ENCODE results near the gene B4GALNT3.

B4GALNT3 gene

GRCh38 chr12:578748-579419 is 119.1 kb downstream of the B4GALNT3 start:
- no peak for DNase-seq

DNA sequence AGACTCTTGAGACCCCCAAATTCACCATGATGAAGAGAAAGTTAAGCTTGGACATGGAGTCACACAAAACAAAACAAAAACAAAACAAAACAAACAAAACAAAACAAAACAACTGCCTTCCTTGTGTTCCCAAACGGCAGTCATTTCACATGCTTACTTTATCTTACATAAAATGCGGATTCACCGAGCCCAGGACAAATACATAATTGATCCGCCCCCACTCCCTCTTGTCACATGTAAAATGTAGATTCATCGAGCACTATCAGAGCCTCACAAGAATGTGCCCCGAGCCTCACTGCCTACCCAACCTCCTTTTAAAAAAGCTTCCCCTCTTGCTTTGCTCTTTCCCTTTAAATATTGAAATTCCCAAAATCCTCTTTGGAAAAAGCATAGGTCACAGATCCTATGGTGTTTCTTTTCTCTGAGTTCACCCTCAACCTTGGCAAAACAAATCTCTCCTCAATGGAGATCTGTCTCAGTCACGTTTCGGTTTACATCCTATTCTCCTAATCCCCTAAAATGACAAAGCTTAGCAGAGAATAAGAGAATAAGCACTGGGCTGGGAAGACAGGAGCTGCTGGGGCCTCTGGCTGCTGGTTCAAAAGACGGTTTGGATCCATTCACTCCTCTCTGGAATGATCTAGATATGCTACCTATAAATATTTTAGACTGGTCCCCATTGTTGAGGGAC is 119.8 kb downstream of the B4GALNT3 start:
- no peak for DNase-seq

- no peak for DNase-seq
These were observed 121.1 kb downstream of the B4GALNT3 start for GRCh38 chr12:580813-581212.

- no peak for DNase-seq
These were observed 121.6 kb downstream of the B4GALNT3 start for GRCh38 chr12:581321-581720.

DNA sequence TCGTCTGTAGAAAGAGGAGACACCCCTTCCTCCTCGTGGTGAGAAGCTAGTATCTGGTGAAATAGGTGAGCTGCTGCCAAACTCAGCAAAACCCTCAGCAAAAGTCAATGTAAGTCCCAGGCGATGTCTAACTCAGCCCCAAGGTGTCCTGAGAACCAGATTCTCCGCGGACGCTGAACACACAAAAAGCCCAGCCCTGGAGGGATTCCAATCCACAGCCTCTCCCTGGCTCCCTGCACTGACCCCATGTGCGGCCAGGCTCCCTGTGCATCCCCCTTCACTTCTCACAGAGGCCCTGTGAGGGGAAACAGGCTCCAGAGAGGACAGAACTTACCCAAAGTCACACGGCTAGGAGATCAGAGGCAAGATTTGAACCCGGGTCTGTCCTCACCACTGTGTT is 122.0 kb downstream of the B4GALNT3 start:
- no peak for DNase-seq

- DNase-seq = no peak
These were observed 123.6 kb downstream of the B4GALNT3 start for GRCh38 chr12:583251-583869.

DNA sequence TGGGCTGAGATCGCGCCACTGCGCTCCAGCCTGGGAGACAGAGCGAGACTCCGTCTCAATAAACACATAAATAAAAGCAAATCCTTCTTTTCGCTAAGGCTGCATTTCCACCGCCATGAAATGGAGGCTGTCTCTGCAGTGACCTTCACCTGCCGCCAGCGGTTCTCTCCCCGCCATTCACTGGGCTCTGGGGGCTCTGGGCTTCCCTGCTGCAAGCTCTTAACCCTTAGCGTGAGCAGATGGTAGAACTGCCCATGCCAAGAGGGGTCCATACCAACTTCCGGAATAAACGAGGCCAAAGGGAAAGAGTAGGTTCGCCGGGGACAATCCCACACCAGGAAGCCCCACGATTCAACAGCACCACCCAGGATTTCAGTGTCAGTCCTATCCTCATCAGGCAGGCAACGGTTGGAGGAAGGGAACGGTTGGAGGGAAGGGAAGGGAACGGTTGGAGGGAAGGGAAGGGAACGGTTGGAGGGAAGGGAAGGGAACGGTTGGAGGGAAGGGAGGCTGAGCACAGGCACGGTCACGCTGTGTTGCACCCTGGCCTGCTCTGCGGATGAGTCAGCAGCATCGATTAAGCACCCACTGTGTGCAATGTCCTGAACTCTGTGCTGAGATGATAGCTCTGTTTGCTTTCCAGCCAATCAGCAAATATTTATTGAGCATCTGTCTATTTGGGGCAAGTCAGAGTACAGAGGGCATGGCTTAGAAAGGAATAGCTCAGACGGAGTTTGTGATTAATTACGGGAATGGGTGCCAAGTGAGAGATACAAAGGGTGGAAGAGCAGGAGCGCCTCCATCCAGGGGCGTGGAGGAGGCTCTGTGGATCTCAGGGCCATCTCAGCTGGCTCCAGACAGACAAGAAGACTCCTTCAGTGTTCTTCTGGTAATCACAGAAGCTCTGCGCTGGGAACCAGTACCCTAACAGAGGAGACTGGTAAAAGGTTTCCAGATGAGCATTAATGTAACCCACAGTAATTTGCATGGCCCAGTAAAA is 125.6 kb downstream of the B4GALNT3 start:
- DNase-seq = no peak

DNA sequence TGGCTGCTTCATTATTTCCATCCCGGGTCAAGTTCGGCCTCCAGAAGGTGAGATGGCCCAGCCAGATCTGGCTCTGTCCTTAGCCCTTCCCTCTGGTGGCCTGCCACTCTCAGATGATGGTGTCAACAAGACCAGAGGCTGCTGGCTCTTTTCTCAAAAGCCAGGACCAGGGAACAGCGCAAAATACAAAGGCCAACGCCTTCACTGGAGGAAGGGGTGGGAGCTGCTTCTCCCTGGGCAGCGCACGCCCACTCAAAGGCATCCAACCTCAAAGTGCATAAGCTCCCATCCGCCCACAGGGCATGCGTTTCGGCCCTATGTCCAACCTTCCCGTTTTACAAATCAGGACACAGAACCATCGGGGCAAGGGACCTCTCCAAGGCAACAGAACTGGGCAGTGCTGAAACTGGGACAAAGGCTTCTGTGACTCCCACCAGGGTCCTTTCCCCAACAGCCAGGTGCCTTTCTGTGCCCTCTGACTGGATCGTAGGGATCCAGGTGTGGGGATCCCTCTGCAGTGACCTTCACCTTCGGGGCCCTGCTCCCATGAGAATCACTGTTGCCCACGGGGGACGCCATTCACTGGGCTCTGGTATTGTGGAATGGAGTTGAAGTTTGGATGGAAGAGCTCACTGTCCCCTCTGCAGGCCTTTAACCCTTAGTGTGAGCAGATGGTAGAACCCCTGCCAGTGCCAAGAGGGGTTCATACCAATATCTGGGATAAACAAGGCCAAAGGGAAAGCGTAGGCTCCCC is 126.8 kb downstream of the B4GALNT3 start:
- no peak for DNase-seq

- DNase-seq = no peak
These were observed 127.6 kb downstream of the B4GALNT3 start for GRCh38 chr12:587132-588023.

DNA sequence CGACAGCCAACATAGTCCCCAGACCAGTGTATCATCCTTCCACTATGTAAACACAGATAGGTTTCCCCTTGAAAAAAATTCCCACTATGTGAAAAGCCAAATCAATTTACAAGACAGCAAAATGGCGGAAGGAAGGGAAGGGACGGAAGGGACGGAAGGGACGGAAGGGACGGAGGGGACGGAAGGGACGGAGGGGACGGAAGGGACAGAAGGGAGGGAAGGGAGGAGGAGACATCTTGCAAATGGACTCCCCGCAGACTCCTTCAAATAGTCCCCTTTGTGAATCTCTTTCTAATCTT is 128.2 kb downstream of the B4GALNT3 start:
- DNase-seq = no peak

- no peak for DNase-seq
These were observed 128.9 kb downstream of the B4GALNT3 start for GRCh38 chr12:588646-589045.

DNA sequence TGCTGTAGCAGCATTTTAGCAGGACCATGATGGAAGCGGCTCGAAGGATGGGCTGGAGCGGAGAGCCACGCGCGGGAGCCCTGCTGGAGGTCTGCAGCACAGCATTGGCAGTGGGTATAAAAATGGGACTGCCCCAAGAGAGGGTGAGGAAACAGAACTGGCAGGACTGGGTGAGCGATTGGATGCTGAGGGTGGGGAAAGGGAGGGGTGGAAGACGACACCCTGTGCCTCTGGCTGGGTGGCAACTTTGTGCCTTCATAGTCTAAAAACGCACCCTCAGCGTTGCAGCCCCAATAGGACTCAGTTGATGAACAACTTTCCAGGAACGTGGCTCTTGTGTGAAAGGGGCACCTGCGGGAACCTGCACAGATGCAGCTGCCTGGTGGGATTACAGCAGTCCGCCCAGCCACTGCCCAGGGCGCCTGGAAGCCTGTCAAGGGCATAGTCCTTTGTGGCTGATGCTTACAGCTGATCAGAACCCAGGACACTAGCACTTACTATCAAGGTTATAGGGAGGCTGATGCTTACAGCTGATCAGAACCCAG is 130.5 kb downstream of the B4GALNT3 start:
- DNase-seq = no peak

DNA sequence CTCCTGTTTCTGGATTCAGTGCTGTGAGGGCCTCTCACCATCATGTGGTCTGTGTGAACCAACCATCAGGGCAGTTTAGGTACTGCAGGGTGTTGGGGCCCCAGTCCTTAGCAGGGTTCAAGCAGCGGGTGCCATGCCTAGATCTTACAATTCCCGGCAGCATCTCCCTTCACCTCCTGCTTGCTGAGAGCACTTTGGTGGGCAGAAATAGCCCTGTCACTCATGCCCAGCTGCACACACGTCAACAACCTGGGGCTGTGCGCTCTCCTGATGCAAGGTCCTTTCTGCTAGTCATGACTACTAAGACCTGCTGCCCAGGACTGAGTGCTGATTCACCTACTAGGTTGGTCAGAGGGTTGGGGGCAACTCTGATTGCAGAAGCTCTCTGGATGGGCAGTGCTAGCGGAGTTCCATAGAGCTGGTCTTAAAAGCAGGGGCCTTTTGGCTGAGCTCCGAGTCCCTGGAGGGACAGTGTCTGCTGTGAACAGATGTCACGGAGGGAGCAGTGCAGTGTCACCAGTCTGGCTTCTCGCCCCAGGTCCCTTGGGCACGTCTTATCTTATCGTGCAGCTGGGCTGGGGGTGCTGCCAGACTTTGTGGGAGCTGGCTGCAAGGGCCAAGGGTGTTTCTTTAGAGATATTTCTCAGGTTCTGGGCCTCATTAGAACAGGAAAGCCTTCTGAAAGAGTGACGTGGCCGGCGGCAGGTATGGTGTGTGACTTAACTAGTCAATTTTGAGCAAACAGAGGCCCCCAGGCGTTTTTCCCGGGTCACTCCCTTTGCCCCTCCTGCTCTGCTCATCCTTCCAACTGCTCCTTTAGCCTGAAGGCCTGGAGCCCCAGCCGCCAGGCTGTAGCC is 131.7 kb downstream of the B4GALNT3 start:
- DNase-seq = no peak

DNA sequence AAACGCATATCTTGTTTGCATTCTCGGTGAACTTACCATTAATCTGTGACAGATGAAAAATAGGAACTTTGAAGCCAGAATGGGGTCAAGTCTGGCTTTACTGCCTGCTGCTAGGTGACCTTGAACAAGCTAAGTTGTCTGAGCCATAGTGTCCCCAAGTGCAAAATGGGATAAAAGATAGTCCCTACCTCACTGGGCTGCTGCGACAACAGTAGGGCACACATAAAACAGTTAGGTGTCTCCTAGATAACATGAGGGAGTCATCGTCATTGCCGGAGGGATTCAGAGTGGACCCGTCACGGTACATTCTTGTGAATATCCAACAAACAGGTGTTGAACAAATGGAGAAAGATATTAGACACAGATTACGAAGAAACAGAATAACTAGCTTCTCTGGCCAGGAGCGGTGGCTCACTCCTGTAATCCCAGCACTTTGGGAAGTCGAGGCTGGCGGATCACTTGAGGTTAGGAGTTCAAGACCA is 132.3 kb downstream of the B4GALNT3 start:
- DNase-seq = no peak

DNA sequence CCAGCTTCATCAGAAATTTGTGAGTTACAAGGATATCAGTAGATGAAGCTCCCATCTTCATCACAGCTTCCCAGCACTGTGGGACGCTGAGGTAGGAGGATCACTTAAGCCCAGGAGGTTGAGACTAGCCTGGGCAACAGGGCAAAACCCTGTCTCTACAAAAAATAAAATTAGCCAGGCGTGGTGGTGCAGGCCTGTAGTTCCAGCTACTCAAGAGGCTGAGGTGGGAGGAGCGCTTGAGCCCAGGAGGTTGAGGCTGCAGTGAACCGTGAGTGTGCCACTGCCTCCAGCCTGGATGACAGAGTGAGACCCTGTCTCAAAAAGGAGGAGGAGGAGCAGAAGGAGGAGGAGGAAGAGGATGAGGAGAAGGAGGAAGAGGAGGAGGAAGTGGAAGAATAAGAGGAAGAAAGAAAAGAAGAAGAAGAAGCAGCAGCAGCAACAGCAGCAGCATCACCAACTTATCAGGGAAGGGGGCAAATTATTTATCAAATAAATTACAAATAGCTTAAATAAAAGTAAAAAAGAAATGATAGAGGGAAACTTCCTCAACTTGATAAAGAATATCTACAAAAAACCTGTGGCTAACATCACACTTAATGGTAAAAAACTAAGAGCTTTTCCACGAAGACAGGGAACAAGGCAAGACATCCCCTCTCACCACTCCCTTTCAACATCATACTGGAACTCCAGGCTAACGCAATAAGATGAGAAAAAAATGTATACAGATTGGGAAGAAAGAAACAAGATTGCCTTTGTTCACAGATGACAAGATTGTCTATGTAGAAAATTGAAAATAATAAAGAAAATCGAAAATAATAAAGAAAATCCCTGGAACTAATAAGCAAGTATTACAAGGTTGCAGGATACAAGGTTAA is 133.9 kb downstream of the B4GALNT3 start:
- no peak for DNase-seq

DNA sequence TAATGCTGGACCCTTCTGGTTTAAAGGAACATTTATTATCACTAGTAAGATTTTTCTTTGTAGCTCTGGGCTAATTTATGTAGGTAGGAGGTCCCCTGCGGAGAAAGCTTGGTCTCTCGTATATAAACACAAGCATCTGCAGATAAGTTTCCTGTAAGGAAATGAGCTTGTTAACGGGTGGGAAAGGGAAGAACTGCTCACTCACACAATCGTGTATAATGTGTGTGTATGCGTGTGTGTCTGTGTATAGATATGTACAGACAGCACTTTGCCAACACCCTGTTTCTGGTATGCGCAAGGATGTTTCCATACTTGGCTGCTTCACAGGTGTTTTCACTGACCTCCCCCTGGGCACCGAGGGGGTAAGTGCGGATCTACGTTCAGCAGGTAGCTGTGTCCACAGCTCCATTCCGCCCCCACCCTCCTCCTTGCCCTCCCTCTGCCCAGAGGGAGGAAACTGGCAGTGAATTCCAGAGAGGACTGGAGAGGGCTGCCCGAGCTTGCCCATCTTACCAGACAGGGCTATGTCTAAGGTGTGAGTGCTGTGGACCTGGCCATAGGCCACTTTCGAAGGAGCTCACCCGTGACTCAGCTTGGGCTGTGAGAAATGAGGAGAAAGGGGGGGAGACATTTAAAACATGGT is 138.3 kb downstream of the B4GALNT3 start:
- no peak for DNase-seq

- no peak for DNase-seq
These were observed 140.0 kb downstream of the B4GALNT3 start for GRCh38 chr12:599756-600155.

DNA sequence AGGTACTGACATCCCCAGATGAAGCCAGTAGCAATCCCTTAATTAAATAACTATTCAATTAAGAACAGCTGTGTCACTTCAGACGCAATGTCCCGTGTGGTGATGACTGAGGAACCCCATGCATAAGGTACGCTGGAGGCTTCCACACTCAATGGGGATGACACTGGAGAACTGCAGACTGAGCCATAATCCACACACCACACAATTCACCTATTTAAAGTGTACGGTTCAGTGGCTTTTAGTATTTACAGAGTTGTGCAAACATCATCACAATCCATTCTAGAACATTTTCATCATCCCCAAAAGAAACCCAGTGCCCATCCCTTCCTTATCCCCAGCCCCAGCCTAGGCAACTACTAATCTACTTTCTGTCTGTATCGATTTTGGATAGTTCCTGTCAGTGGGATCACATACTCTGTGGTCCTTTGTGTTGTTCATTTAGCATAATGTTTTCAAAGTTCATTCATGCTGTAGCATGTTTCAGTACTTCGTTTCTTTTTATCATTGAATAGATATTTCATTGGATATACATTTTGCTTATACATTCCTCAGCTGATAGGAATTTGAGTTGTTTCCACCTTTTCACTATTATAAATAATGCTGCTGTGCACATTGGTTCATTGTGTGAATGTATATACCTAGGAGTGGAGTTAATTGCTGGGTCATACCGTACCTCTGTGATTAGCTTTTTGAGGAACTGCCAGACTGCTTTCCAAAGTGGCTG is 142.4 kb downstream of the B4GALNT3 start:
- DNase-seq = no peak
